ENCODE measurements around the gene CALCOCO1. TPM values are rescaled to one million over a fixed set of nuclear protein-coding genes. Genes with fewer than 3 reads are reported as not detected.

CALCOCO1 gene
- total and polyA plus RNA-seq, 2 of the 8 experiments (the other 6 are each of a cell fraction or from before 2014, with no cell fraction given) = 20.3 to 39.3 TPM

GRCh38 chr12:53744130-53744441 lies 16.8 kb upstream of the CALCOCO1 start (continued):
- TF ChIP-seq PHF8 (conservative IDR thresholded peaks at IDR 0.05; ENCODE audit: low read depth, low read length) (no peak), SP2 (IDR thresholded peaks at IDR 0.05; ENCODE audit: low read length) (no peak), EP300 (IDR thresholded peaks at IDR 0.05; ENCODE audit: borderline replicate concordance in 1 of 2, low read depth in 2 of 2, low read length in 2 of 2) (no peak), CHD1 (IDR thresholded peaks at IDR 0.05; ENCODE audit: low read depth, low read length) (no peak), POU5F1 (IDR thresholded peaks at IDR 0.05; ENCODE audit: low read depth, low read length) (no peak), RXRA (IDR thresholded peaks at IDR 0.05; ENCODE audit: insufficient read depth, low read depth, low read length) (no peak), TBP (IDR thresholded peaks at IDR 0.05; ENCODE audit: low read depth, low read length) (no peak), EGR1 (IDR thresholded peaks at IDR 0.05; ENCODE audit: borderline replicate concordance, low read depth, low read length) (no peak)
